HepG2 (cell line): ENCODE results near the gene HOXD8. TPM values are rescaled to one million over a fixed set of nuclear protein-coding genes. Genes with fewer than 3 reads are reported as not detected.

ENCODE experiments used
- BCL3 ChIP-seq: sonication (generic); formaldehyde crosslinking; IDR thresholded peaks from 2 replicates; pipeline ENCODE4 v1.5.1; 2020; ENCODE audit warnings: mild to moderate bottlenecking, missing genetic modification reagents, moderate library complexity
- EED ChIP-seq: sonication (generic); formaldehyde crosslinking; IDR thresholded peaks from 2 replicates; pipeline ENCODE4 v1.5.0; 2020; ENCODE audit warnings: mild to moderate bottlenecking, missing genetic modification reagents
- GLI4 ChIP-seq: sonication (generic); formaldehyde crosslinking; IDR thresholded peaks from 2 replicates; pipeline ENCODE4 v1.5.1; 2020; ENCODE audit warnings: missing genetic modification reagents, mild to moderate bottlenecking, moderate library complexity, borderline replicate concordance
- HDAC6 ChIP-seq: fragments of 200-600 bp; sonication (generic); IDR thresholded peaks from 2 replicates; pipeline ENCODE4 v1.7.0; 2017; ENCODE audit warnings: mild to moderate bottlenecking, antibody characterized with exemption, low read length, low read depth
- HMGXB4 ChIP-seq, 2 experiments: sonication (generic) in 1 of 2; formaldehyde crosslinking in 1 of 2; IDR thresholded peaks; 2 replicates each; pipeline versions ENCODE4 v1.4.0 to v1.6.1; 2018 to 2020; ENCODE audit warnings: missing genetic modification reagents in 2 of 2, borderline replicate concordance in 1 of 2, low read depth in 1 of 2, mild to moderate bottlenecking in 1 of 2, missing biosample characterization in 1 of 2
- HNF4A ChIP-seq: sonication (generic); formaldehyde crosslinking; IDR thresholded peaks from 2 replicates; pipeline ENCODE4 v1.4.0; 2020; ENCODE audit warnings: missing genetic modification reagents
- HNRNPLL ChIP-seq: fragments of 200-400 bp; formaldehyde crosslinking; IDR thresholded peaks from 2 replicates; pipeline ENCODE4 v1.6.1; 2017; ENCODE audit warnings: mild to moderate bottlenecking, low read depth, low read length; ENCODE audit not compliant: poor library complexity, severe bottlenecking
- HOXA3 ChIP-seq: sonication (generic); formaldehyde crosslinking; IDR thresholded peaks from 2 replicates; pipeline ENCODE4 v1.5.0; 2020; ENCODE audit warnings: missing genetic modification reagents
- MED8 ChIP-seq: sonication (generic); formaldehyde crosslinking; IDR thresholded peaks from 2 replicates; pipeline ENCODE4 v1.8.1; 2023; ENCODE audit warnings: mild to moderate bottlenecking, missing genetic modification reagents; ENCODE audit not compliant: insufficient replicate concordance
- NFIB ChIP-seq: sonication (generic); formaldehyde crosslinking; IDR thresholded peaks from 2 replicates; pipeline ENCODE4 v1.9.0; 2021; ENCODE audit warnings: missing genetic modification reagents, mild to moderate bottlenecking, borderline replicate concordance
- POGZ ChIP-seq: sonication (generic); formaldehyde crosslinking; IDR thresholded peaks from 2 replicates; pipeline ENCODE4 v1.4.0; 2020; ENCODE audit warnings: mild to moderate bottlenecking, missing genetic modification reagents
- RELA ChIP-seq: sonication (generic); formaldehyde crosslinking; IDR thresholded peaks from 2 replicates; pipeline ENCODE4 v1.4.0; 2020; ENCODE audit warnings: missing genetic modification reagents
- SOX5 ChIP-seq: IDR thresholded peaks from 2 replicates; pipeline ENCODE4 v1.6.1; 2016; ENCODE audit warnings: borderline replicate concordance
- ZBTB33 ChIP-seq: sonication (generic); formaldehyde crosslinking; IDR thresholded peaks from 2 replicates; pipeline ENCODE4 v1.4.0; 2020; ENCODE audit warnings: missing genetic modification reagents
- ZFX ChIP-seq: sonication (generic); formaldehyde crosslinking; IDR thresholded peaks from 2 replicates; pipeline ENCODE4 v1.4.0; 2020; ENCODE audit warnings: mild to moderate bottlenecking, low read depth, missing genetic modification reagents, moderate library complexity
- ZNF350 ChIP-seq: sonication (generic); formaldehyde crosslinking; IDR thresholded peaks from 2 replicates; pipeline ENCODE4 v1.4.0; 2020; ENCODE audit warnings: mild to moderate bottlenecking, low read depth, missing genetic modification reagents, borderline replicate concordance
- ZNF512B ChIP-seq: sonication (generic); formaldehyde crosslinking; IDR thresholded peaks from 2 replicates; pipeline ENCODE4 v1.5.1; 2020; ENCODE audit warnings: missing genetic modification reagents, mild to moderate bottlenecking, borderline replicate concordance
- ZNF615 ChIP-seq: sonication (generic); formaldehyde crosslinking; IDR thresholded peaks from 2 replicates; pipeline ENCODE4 v1.5.0; 2020; ENCODE audit warnings: mild to moderate bottlenecking, missing genetic modification reagents, borderline replicate concordance
- polyA plus RNA-seq, 8 experiments: library from polyadenylated mRNA; depleted of rRNA in 3 of 8; stranded (reverse) in 7 of 8; unstranded in 1 of 8; fragments of >200 nt; fragmentation: Illumina TruSeq in 4 of 8; extraction: Trizol in 4 of 8; gene quantifications; 2 replicates each; pipeline versions ENCODE4 v1.2.1 to v1.2.3, GENCODE V29; 2011 to 2016; ENCODE audit warnings: low read depth in 4 of 8, missing spikeins in 1 of 8, mixed read lengths in 1 of 8; ENCODE audit not compliant: insufficient read depth in 1 of 8
- total RNA-seq, 5 experiments: library from RNA; depleted of rRNA; stranded (reverse); fragments of >200 nt; fragmentation: Illumina TruSeq; extraction: Trizol; gene quantifications; 2 replicates each; pipeline ENCODE4 v1.2.3, GENCODE V29; 2016; ENCODE audit warnings: low read depth in 1 of 5

Gene HOXD8
- total and polyA plus RNA-seq, 2 of the 13 experiments (the other 11 are each of a cell fraction or from before 2014, with no cell fraction given): not detected

- no peak for TF ChIP-seq ZNF512B (CRISPR knock-in tag)
- peak; percentile 55 for TF ChIP-seq HNRNPLL
- no peak for TF ChIP-seq BCL3 (CRISPR knock-in tag)
- peak; percentile 33; the same call in 1 of the 2 replicates for TF ChIP-seq POGZ (CRISPR knock-in tag)
- peak; percentile 29; the same call in 1 of the 2 replicates for TF ChIP-seq RELA (CRISPR knock-in tag)
- TF ChIP-seq ZNF350: peak; percentile 62; the same call in 1 of the 2 replicates
- TF ChIP-seq ZFX (CRISPR knock-in tag): 0 out of 2 replicates have a peak, but pooled peaks have one; percentile 28
- TF ChIP-seq EED (CRISPR knock-in tag): peak; percentile 3; the same call in 1 of the 2 replicates
- peak; percentile 35 for TF ChIP-seq MED8 (CRISPR knock-in tag)
- TF ChIP-seq HDAC6: no peak
- peak; percentile 25; the same call in 1 of the 2 replicates for TF ChIP-seq SOX5 (CRISPR knock-in tag)
- 0 out of 2 replicates have a peak, but pooled peaks have one; percentile 27 for TF ChIP-seq ZNF615 (CRISPR knock-in tag)
- no peak for TF ChIP-seq GLI4 (CRISPR knock-in tag)
- no peak for TF ChIP-seq HNF4A
- peak; percentile 87 for TF ChIP-seq ZBTB33 (CRISPR knock-in tag)
- no peak for TF ChIP-seq NFIB (CRISPR knock-in tag)
- 0 out of 2 replicates have a peak, but pooled peaks have one; percentile 11 for TF ChIP-seq HOXA3 (CRISPR knock-in tag)
- TF ChIP-seq HMGXB4 (CRISPR knock-in tag; IDR thresholded peaks at IDR 0.05; ENCODE audit: borderline replicate concordance in 1 of 2, low read depth in 1 of 2): 0 out of 4 replicates have a peak, but pooled peaks of 1 of the 2 experiments have one; percentile 25
Observed at GRCh38 chr2:176174824-176175708, 45.6 kb downstream of the HOXD8 start (continued).
